Endodermal cell (in vitro differentiated cells): ENCODE measurements around the gene TCF3. TPM values are rescaled to one million over a fixed set of nuclear protein-coding genes. Genes with fewer than 3 reads are reported as not detected.

ENCODE experiments used
- DNase-seq: peaks from one replicate; pipeline ENCODE4 v3.0.0-alpha.2; 2017
- H3K27ac ChIP-seq: 2 replicates; pipeline ENCODE4 v1.5.1; 2013; ENCODE audit warnings: mild to moderate bottlenecking, low read depth, low read length, moderate library complexity
- H3K27me3 ChIP-seq: 2 replicates; pipeline ENCODE4 v1.6.1; 2013; ENCODE audit warnings: mild to moderate bottlenecking, low read length, moderate library complexity; ENCODE audit not compliant: insufficient read depth, control insufficient read depth, poor library complexity, severe bottlenecking
- H3K36me3 ChIP-seq: 2 replicates; pipeline ENCODE4 v1.7.0; 2013; ENCODE audit warnings: mild to moderate bottlenecking, low read length, moderate library complexity; ENCODE audit not compliant: control insufficient read depth, insufficient read depth
- H3K4me1 ChIP-seq: one replicate; pipeline ENCODE4 v1.7.0; 2013; ENCODE audit warnings: low read length; ENCODE audit not compliant: control insufficient read depth, insufficient read depth
- H3K4me3 ChIP-seq: 2 replicates; pipeline ENCODE4 v1.5.1; 2013; ENCODE audit warnings: mild to moderate bottlenecking, low read length, moderate library complexity
- H3K9ac ChIP-seq: 2 replicates; pipeline ENCODE4 v1.6.1; 2013; ENCODE audit warnings: mild to moderate bottlenecking, low read length, moderate library complexity; ENCODE audit not compliant: poor library complexity, severe bottlenecking; ENCODE audit errors: extremely low read depth
- H3K9me3 ChIP-seq: 2 replicates; pipeline ENCODE4 v1.6.1; 2013; ENCODE audit warnings: mild to moderate bottlenecking, low read length, moderate library complexity; ENCODE audit not compliant: control insufficient read depth
- H3K27ac Mint-ChIP-seq: 2 replicates; pipeline ENCODE4 v1.8.0; 2020; ENCODE audit warnings: mixed read lengths
- H3K27me3 Mint-ChIP-seq: 2 replicates; pipeline ENCODE4 v1.8.0; 2021; ENCODE audit warnings: mild to moderate bottlenecking, mixed read lengths; ENCODE audit not compliant: insufficient read depth
- H3K36me3 Mint-ChIP-seq: 2 replicates; pipeline ENCODE4 v1.8.0; 2020; ENCODE audit warnings: low read depth, mixed read lengths
- H3K4me1 Mint-ChIP-seq: 2 replicates; pipeline ENCODE4 v1.8.0; 2020; ENCODE audit warnings: mixed read lengths
- H3K4me3 Mint-ChIP-seq: 2 replicates; pipeline ENCODE4 v1.8.0; 2020; ENCODE audit warnings: mild to moderate bottlenecking, moderate library complexity, mixed read lengths
- H3K9me3 Mint-ChIP-seq: 2 replicates; pipeline ENCODE4 v1.8.0; 2020; ENCODE audit warnings: mild to moderate bottlenecking, mixed read lengths
- WGBS, 2 experiments: methylation state at CpG; one replicate each; pipeline versions ENCODE4 v1.1.5 to v1.1.7; 2013; ENCODE audit warnings: missing lambda C conversion rate in 2 of 2, mixed read lengths in 1 of 2; ENCODE audit not compliant: insufficient coverage in 1 of 2, insufficient read length in 1 of 2; 5-methylcytosine and 5-hydroxymethylcytosine counted together
- total RNA-seq, 2 donors: library from RNA; stranded (reverse); fragmentation: NEBNext Ultra II Directional in 1 of 2; extraction: Animal tissue kit (Norgen Biotek cat#: 25700) in 1 of 2; gene quantifications; 2 replicates in 1 of 2; 3 replicates in 1 of 2; pipeline ENCODE4 v1.2.1, GENCODE V29; 2021
- TF ChIP-seq, protein P1 (sequence below): fragments of 200-600 bp; sonication (generic); conservative IDR thresholded peaks from 2 replicates; pipeline ENCODE4 v1.5.0; 2021; ENCODE audit warnings: antibody characterized with exemption, mild to moderate bottlenecking

Gene TCF3
- total RNA-seq, 2 donors from 2014 or later = 233 to 268 TPM

DNA sequence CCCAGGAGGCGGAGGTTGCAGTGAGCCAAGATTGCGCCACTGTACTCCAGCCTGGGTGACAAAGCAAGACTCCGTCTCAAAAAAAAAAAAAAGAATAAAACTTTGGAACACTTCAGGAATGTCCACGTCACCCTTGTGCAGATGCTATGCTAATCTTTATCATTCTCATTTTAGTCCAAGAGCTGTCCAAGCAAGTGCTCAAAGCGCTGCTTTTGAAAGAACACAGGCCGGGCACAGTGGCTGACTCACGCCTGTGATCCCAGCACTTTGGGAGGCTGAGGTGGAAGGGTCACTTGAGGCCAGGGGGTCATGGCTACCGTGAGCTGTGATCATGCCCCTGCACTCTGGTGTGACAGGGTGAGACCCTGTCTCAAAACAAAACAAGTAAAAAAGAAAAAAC, 36.0 kb downstream of the TCF3 start:
- H3K36me3 ChIP-seq = peaks cover 79% of the 10 kb centered on the region
- 87 to 97% methylated on average over 5 to 8 of the region's 8 CpGs for WGBS, 2 experiments
- H3K27me3 ChIP-seq = no peaks in the 10 kb centered on the region
- no peak for DNase-seq
- H3K27ac Mint-ChIP-seq = peak overlapping the region; percentile 7
- no peaks in the 10 kb centered on the region for H3K4me1 ChIP-seq
- no peak overlapping the region for H3K4me3 Mint-ChIP-seq
- TF ChIP-seq, protein P1, sequence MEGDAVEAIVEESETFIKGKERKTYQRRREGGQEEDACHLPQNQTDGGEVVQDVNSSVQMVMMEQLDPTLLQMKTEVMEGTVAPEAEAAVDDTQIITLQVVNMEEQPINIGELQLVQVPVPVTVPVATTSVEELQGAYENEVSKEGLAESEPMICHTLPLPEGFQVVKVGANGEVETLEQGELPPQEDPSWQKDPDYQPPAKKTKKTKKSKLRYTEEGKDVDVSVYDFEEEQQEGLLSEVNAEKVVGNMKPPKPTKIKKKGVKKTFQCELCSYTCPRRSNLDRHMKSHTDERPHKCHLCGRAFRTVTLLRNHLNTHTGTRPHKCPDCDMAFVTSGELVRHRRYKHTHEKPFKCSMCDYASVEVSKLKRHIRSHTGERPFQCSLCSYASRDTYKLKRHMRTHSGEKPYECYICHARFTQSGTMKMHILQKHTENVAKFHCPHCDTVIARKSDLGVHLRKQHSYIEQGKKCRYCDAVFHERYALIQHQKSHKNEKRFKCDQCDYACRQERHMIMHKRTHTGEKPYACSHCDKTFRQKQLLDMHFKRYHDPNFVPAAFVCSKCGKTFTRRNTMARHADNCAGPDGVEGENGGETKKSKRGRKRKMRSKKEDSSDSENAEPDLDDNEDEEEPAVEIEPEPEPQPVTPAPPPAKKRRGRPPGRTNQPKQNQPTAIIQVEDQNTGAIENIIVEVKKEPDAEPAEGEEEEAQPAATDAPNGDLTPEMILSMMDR = no peak
- H3K27me3 Mint-ChIP-seq = no peaks in the 10 kb centered on the region
- H3K9ac ChIP-seq = no peak overlapping the region
- H3K9me3 ChIP-seq = no peaks in the 10 kb centered on the region
- peaks cover 70% of the 10 kb centered on the region for H3K36me3 Mint-ChIP-seq
- no peaks in the 10 kb centered on the region for H3K9me3 Mint-ChIP-seq
- H3K27ac ChIP-seq = no peak overlapping the region
- H3K4me3 ChIP-seq = no peak overlapping the region
- no peaks in the 10 kb centered on the region for H3K4me1 Mint-ChIP-seq

- H3K9me3 Mint-ChIP-seq = no peaks in the 10 kb centered on the region
- Histone ChIP-seq H3K27me3 (no peaks in the 10 kb centered on the region), H3K4me3 (no peak overlapping the region), H3K9me3 (no peaks in the 10 kb centered on the region), H3K4me1 (no peaks in the 10 kb centered on the region), H3K36me3 (peaks cover 75% of the 10 kb centered on the region), H3K27ac (no peak overlapping the region), H3K9ac (no peak overlapping the region)
- H3K27me3 Mint-ChIP-seq = no peaks in the 10 kb centered on the region
- peaks cover 76% of the 10 kb centered on the region for H3K36me3 Mint-ChIP-seq
- 93 to 95% methylated on average over 15 to 40 of the region's 41 CpGs for WGBS, 2 experiments
- H3K4me1 Mint-ChIP-seq = no peaks in the 10 kb centered on the region
- H3K4me3 Mint-ChIP-seq = no peak overlapping the region
- DNase-seq = no peak
- TF ChIP-seq, protein P1 = no peak
- H3K27ac Mint-ChIP-seq = no peak overlapping the region
Observed at GRCh38 chr19:1615156-1615765, 37.2 kb downstream of the TCF3 start.

DNA sequence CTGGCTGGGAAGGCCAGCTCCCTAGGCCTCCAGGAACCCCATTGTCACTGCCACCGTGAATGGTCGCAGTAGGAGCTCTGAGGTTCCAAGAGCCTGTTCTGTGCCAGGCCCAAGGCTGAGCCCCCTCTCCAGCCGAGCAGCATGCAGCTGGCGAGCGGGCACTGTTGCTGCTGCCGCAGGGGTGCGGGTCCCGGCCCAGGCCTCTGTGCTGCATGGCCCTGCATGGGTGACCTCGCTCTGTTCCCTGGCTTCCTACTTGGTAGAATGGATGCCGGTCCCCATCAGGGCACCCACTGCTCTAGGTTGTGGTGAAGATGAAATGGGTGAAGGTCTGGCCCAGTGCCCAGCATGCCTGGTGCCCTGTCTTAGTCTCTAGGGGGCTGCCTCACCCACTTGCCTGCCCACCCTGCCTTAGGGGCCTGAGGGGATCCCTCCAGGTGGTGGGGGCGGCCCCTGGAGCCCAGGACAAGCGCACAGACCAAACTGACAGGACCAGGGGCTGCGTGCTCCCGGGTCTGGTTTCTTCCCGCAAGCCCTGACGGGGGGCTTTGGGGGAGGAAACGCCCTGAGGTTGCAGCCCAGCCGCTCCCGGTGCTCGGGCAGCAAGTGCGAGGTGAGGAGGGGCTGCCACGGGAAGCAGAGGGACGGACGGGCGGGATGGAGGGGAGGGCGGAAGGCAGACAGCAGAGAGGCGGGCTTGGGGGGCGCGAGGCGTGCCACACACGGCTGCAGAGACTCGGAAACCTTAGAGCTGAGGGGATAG, 38.4 kb downstream of the TCF3 start:
- H3K4me1 Mint-ChIP-seq = no peaks in the 10 kb centered on the region
- WGBS, 2 experiments = 96 to 98% methylated on average over 22 to 32 of the region's 32 CpGs
- Histone ChIP-seq H3K27ac (no peak overlapping the region), H3K4me3 (no peak overlapping the region), H3K9me3 (no peaks in the 10 kb centered on the region), H3K27me3 (no peaks in the 10 kb centered on the region), H3K36me3 (peaks cover 70% of the 10 kb centered on the region), H3K4me1 (no peaks in the 10 kb centered on the region), H3K9ac (no peak overlapping the region)
- TF ChIP-seq, protein P1 = no peak
- H3K36me3 Mint-ChIP-seq = peaks cover 74% of the 10 kb centered on the region
- H3K4me3 Mint-ChIP-seq = no peak overlapping the region
- H3K9me3 Mint-ChIP-seq = no peaks in the 10 kb centered on the region
- no peaks in the 10 kb centered on the region for H3K27me3 Mint-ChIP-seq
- H3K27ac Mint-ChIP-seq = no peak overlapping the region
- no peak for DNase-seq
